ENCODE results near the gene ZBTB6. TPM values are rescaled to one million over a fixed set of nuclear protein-coding genes. Genes with fewer than 3 reads are reported as not detected.

Gene ZBTB6
- total and polyA plus RNA-seq, 2 of the 13 experiments (the other 11 are each of a cell fraction or from before 2014, with no cell fraction given): 3.7 to 7.1 TPM

GRCh38 chr9:122931226-122932121 is 18.4 kb upstream of the ZBTB6 start, which contains the start of gene ZBTB26 (continued):
- TF ChIP-seq ARID5B (CRISPR knock-in tag; IDR thresholded peaks at IDR 0.05): peak; percentile 59
- 0 out of 2 replicates have a peak, but pooled peaks have one; percentile 44 for TF ChIP-seq ZNF597 (CRISPR knock-in tag; IDR thresholded peaks at IDR 0.05)
- TF ChIP-seq XBP1 (CRISPR knock-in tag; IDR thresholded peaks at IDR 0.05): 0 out of 2 replicates have a peak, but pooled peaks have one; percentile 57
- peak; percentile 30 for TF ChIP-seq MXD4 (CRISPR knock-in tag; IDR thresholded peaks at IDR 0.05)
- peak; percentile 52; the same call in 1 of the 2 replicates for TF ChIP-seq ZNF232 (CRISPR knock-in tag; IDR thresholded peaks at IDR 0.05; ENCODE audit: borderline replicate concordance)
- TF ChIP-seq ZFP41 (CRISPR knock-in tag; IDR thresholded peaks at IDR 0.05; ENCODE audit: borderline replicate concordance): no peak
- no peak for TF ChIP-seq HMG20A (CRISPR knock-in tag; IDR thresholded peaks at IDR 0.05; ENCODE audit: borderline replicate concordance)
- peak; percentile 89; the same call in 1 of the 2 replicates for TF ChIP-seq ZSCAN31 (CRISPR knock-in tag; IDR thresholded peaks at IDR 0.05; ENCODE audit: low read depth)
- TF ChIP-seq FOXJ3 (CRISPR knock-in tag; IDR thresholded peaks at IDR 0.05; ENCODE audit: borderline replicate concordance): peak; percentile 58
- TF ChIP-seq TP53 (CRISPR knock-in tag; conservative IDR thresholded peaks at IDR 0.05): 0 out of 2 replicates have a peak, but pooled peaks have one; percentile 36
- TF ChIP-seq TOE1 (CRISPR knock-in tag; IDR thresholded peaks at IDR 0.05): 0 out of 2 replicates have a peak, but pooled peaks have one; percentile 11
- no peak for TF ChIP-seq GLMP (CRISPR knock-in tag; IDR thresholded peaks at IDR 0.05; ENCODE audit: borderline replicate concordance)
- TF ChIP-seq POGK (CRISPR knock-in tag; conservative IDR thresholded peaks at IDR 0.05): peak; percentile 43; the same call in 1 of the 2 replicates
- TF ChIP-seq POLR2AphosphoS5 (IDR thresholded peaks at IDR 0.05; ENCODE audit: low read depth, low read length): peak; percentile 89
- 0 out of 2 replicates have a peak, but pooled peaks have one; percentile 32 for TF ChIP-seq FOXP4 (CRISPR knock-in tag; IDR thresholded peaks at IDR 0.05)
- 0 out of 2 replicates have a peak, but pooled peaks have one; percentile 59 for TF ChIP-seq MEIS1 (CRISPR knock-in tag; IDR thresholded peaks at IDR 0.05; ENCODE audit: borderline replicate concordance)

All from HepG2 (cell line).